Hematopoietic multipotent progenitor cell (in vitro differentiated cells): ENCODE measurements around the gene CFAP73. TPM values are rescaled to one million over a fixed set of nuclear protein-coding genes. Genes with fewer than 3 reads are reported as not detected.
A peak's percentile ranks its signal among the peaks of the same experiment; 100 is the strongest.
"Not testable (repeated sequence)": the region's sequence is repeated elsewhere in the genome, so short reads cannot be mapped to it uniquely, and the experiment has no call there.

Source experiments
- DNase-seq, 3 donors: peaks; one replicate each; pipeline ENCODE4 v3.0.0-alpha.2; 2011 to 2015; ENCODE audit warnings: low read depth in 2 of 3, low spot score in 2 of 3
- total RNA-seq: library from RNA; depleted of rRNA; stranded (reverse); fragments of >200 nt; gene quantifications from one replicate; pipeline ENCODE4 v1.2.3, GENCODE V29; 2012

Gene CFAP73
- total RNA-seq, 1 donor, result not detected

DNA sequence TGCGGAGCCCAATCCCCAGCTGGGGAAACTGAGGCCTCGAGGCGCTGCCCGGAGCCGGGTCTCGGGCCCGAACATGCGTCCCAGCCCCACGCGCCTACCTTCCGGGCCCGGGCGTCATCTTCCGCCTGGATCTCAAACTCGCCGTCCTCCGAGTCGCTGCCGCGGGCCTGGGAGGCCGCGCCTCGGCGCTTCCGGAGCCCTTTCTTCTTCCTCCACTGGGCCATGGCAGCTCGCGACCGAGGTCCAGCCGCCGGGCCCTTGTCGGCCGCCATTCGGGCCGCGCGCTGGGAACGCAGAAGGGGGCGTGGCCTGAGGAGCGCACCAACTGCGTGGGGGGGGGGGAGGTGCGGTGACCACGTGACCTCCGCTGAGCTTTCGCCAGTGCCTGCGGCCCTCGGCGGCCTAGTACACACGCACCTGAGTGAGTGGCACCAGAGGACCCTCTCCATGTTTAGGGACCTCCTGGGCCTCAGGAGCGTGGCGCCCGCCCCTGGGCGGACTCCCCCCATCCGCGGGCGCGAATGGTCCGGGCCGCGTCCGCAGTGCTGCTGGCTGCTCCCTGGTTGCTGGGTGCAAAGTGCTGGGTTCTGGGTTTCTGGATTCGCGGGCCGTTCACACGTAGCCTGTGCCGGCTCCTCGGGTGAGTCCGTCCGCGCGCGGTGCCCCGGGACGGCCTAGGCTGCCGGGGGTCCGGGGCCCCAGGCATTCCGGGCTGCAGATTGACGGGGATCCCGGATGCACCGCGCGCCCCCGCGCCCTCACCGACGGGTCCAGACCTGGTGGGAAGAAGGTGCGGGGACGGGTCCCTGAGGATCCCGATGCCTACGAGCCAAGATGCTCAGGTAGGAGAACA, 35.9 kb downstream of the CFAP73 start, which contains the start of the genes DDX54 and RITA1:
TSS of gene DDX54 (minus strand) at position 299 of the 853 bp plus-strand sequence. CDS start at position 272, 27 bp downstream.
TSS of gene RITA1 (plus strand) at position 542 of the 853 bp plus-strand sequence. CDS start 1,026 bp downstream, outside the sequence.
- DNase-seq, result peak; percentile 74 to 89 (median 81)

DNA sequence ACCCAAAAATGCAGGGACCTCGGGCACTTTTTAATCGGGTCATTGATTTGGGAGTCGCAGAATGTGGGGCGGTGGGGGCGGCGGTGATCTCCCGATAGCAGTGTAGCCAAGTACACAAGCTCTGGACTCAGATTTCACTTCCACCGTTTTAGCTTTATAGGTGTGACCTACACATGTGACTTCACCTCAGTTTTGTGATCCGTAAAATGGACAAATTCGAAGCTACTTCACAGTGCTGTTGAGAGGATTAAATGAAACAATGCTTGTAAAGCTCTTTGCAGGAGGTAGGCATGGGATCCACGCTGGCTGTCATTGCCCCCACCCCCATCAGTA, 36.5 kb downstream of the CFAP73 start:
- DNase-seq, result peak in 1 of 3 donors; percentile 40

DNA sequence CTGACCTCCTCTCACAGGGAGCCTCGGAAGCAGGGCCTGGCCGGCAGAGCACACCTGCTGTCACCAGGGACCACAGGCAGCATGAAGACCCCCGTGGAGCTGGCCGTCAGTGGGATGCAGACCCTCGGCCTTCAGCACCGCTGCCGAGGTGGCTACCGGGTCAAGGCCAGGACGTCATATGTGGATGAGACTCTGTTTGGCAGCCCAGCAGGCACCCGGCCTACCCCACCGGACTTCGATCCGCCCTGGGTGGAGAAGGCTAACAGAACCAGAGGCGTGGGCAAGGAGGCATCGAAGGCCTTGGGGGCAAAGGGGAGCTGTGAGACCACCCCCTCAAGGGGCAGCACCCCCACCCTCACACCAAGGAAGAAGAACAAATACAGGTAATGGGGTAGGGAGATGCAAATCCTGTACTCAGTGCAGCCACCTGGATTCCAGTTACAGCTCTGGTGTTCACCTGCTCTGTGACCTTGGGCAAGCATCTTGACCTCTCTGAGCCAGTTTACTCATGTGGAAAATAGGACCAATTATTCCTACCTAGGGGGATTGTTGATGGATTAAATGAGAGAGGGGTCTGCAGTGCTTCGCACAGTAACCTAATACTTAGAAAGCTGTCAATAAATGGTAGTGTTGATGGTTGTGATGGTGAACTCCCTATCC, 37.3 kb downstream of the CFAP73 start:
- DNase-seq, result no peak

DNA sequence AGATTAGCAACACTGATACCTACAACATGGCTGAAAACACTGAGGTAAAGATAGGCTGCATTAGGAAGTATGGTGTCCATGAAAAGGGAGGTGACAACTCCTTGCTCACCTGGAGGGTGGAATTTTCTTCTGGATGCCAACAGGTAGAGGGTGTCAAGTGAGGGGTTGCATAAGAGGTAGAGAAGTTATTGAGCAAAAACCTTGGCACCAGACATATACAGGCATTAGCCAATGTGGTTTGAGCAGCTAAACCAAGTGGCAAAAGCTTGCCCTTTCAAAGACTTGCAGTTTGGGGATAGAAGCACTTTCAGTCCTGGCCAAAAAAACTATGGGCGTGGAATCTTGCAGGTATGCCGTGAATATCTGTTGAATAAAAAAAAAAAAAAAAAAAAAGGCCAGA, 39.8 kb downstream of the CFAP73 start:
- no peak for DNase-seq

- no peak for DNase-seq
Measured at GRCh38 chr12:113190761-113191160, 41.2 kb downstream of the CFAP73 start.

- DNase-seq, result no peak
Measured at GRCh38 chr12:113191227-113191626, 41.7 kb downstream of the CFAP73 start.

- DNase-seq, result no peak
Measured at GRCh38 chr12:113194971-113195391, 45.5 kb downstream of the CFAP73 start.

GRCh38 chr12:113195598-113195997, 46.1 kb downstream of the CFAP73 start:
- DNase-seq, result no peak

GRCh38 chr12:113196582-113196981, 47.1 kb downstream of the CFAP73 start:
- DNase-seq, result no peak

DNA sequence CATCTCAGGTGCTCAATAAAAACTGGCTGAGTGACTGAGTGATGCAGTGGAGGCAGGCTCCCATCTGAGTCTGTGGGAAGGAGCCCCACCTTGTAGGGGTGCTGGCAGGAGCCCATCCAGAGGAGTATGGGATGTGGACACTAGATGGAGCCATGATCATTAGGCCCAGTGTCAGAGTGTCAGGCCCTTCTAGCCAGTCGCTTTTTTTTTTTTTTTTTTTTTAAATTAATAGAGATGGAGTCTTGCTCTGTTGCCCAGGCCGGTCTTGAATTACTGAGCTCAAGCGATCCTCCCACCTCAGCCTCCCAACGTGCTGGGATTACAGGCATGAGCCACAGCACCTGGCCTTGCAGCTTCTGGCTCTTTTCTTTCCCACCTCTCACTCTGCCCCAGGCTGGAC, 47.5 kb downstream of the CFAP73 start:
- DNase-seq, result peak in 2 of 3 donors; percentile 80 to 89

- no peak for DNase-seq
Measured at GRCh38 chr12:113197518-113198077, 48.1 kb downstream of the CFAP73 start.

GRCh38 chr12:113198296-113198695, 48.8 kb downstream of the CFAP73 start:
- DNase-seq, result no peak

GRCh38 chr12:113200021-113200797, 50.7 kb downstream of the CFAP73 start:
- no peak for DNase-seq

GRCh38 chr12:113201187-113202177, 52.0 kb downstream of the CFAP73 start:
- DNase-seq, result no peak

- no peak for DNase-seq
Measured at GRCh38 chr12:113202300-113203075, 53.0 kb downstream of the CFAP73 start.

DNA sequence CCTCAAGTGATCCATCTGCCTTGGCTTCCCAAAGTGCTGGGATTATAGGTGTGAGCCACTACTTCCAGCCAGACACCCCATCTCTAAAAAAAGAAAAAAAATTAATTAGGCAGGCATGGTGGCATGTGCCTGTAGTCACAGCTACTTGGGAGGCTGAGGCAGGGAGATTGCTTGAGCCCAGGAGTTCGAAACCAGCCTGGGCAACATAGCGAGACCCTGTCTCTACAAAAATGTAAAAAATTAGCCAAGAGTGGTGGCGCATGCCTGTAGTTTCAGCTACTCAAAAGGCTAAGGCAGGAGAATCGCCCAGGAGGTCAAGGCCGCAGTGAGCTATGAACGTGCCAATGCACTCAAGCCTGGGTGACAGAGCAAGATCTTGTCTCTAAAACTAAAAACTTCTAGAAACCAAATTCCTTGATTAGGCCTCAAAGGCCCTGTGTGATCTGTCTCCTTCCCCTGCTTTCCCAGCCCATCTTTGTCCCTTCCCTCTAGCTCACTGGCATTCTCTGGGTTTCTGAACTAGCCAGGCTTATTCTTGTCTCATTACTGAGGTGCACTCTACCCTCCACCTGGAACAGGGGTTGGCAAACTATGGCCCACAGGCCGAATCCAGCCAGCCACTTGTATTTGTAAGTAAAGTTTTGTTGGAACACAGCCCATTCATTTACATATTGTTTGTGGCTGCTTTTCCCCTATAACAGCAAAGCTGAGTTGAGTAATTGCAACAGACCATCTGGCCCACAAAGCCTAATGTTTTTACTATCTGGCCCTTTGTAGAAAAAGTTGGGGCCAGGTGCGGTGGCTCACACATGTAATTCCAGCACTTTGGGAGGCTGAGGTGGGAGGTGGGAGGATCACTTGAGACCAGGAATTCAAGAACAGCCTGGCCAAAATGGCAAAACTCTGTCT, 54.6 kb downstream of the CFAP73 start:
- no peak for DNase-seq

- no peak for DNase-seq
Measured at GRCh38 chr12:113204804-113205203, 55.3 kb downstream of the CFAP73 start.

- DNase-seq, result not testable (repeated sequence)
Measured at GRCh38 chr12:113206802-113207201, 57.3 kb downstream of the CFAP73 start.
